ENCODE measurements around the gene STAC3.

DNA sequence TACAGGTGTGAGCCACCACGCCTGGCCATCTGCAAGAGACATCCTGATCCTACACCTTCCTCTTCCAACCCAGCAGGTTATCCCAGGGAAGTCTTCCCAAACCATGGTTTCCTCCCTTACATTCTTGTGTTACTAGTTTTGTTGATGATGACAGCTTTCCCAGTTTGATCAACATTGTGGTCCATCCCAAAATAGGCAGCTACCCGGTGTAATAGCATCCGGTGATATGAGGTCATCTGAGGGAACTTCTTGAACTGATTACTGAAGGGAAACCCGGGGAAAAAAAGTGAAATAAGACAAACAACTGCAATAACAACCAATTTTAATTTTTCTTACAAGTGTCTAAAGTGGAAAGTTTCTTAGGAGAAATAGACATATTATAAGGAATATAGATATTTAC is 45.3 kb upstream of the STAC3 start:
- TF ChIP-seq CTCF (IDR thresholded peaks at IDR 0.05; ENCODE audit: borderline replicate concordance, extremely low read depth, low read length, poor library complexity, severe bottlenecking) = no peak
- TF ChIP-seq EZH2 (IDR thresholded peaks at IDR 0.05; ENCODE audit: borderline replicate concordance, low read depth, low read length, severe bottlenecking) = no peak
